GM23338 (cell line): Measurements from ENCODE around the gene TPP2. TPM values are rescaled to one million over a fixed set of nuclear protein-coding genes. Genes with fewer than 3 reads are reported as not detected.

Experiments used
- ATAC-seq: fragments of 200-7000 bp; cut with Tn5 transposase; 3 replicates; pipeline ENCODE4 v1.9.1; 2020
- DNase-seq: peaks from one replicate; pipeline ENCODE4 v3.0.0-alpha.2; 2015; ENCODE audit warnings: low spot score
- H2AFZ ChIP-seq: fragments of 200-600 bp; sonication (generic); 2 replicates; pipeline ENCODE4 v1.8.0; 2016; ENCODE audit warnings: antibody characterized with exemption, mild to moderate bottlenecking, moderate library complexity
- H3F3A ChIP-seq: fragments of 200-600 bp; sonication (generic); replicated peaks from 2 replicates; pipeline ENCODE4 v1.8.0; 2017; ENCODE audit warnings: antibody characterized with exemption, mixed run types, low read depth
- H3K27ac ChIP-seq: fragments of 200-600 bp; sonication (generic); 2 replicates; pipeline ENCODE4 v1.6.1; 2016; ENCODE audit warnings: low read depth
- H3K27me3 ChIP-seq: fragments of 200-600 bp; sonication (generic); 2 replicates; pipeline ENCODE4 v1.8.0; 2016; ENCODE audit warnings: mild to moderate bottlenecking, mixed run types, moderate library complexity; ENCODE audit not compliant: insufficient read depth
- H3K36me3 ChIP-seq: fragments of 200-600 bp; sonication (generic); 2 replicates; pipeline ENCODE4 v1.8.0; 2016; ENCODE audit warnings: mild to moderate bottlenecking; ENCODE audit not compliant: insufficient read depth
- H3K4me1 ChIP-seq: fragments of 200-600 bp; sonication (generic); 2 replicates; pipeline ENCODE4 v1.8.0; 2016; ENCODE audit warnings: mild to moderate bottlenecking, moderate library complexity; ENCODE audit not compliant: insufficient read depth
- H3K4me2 ChIP-seq: fragments of 200-600 bp; sonication (generic); 2 replicates; pipeline ENCODE4 v1.7.1; 2017; ENCODE audit warnings: mixed run types
- H3K4me3 ChIP-seq: fragments of 200-600 bp; sonication (generic); 2 replicates; pipeline ENCODE4 v1.6.1; 2016; ENCODE audit warnings: mixed run types
- H3K79me2 ChIP-seq: fragments of 200-600 bp; sonication (generic); replicated peaks from 2 replicates; pipeline ENCODE4 v1.8.0; 2017; ENCODE audit warnings: mild to moderate bottlenecking; ENCODE audit not compliant: insufficient read depth
- H3K9me2 ChIP-seq: fragments of 200-600 bp; sonication (generic); 2 replicates; pipeline ENCODE4 v1.8.0; 2017; ENCODE audit not compliant: insufficient read depth
- H4K20me1 ChIP-seq: fragments of 200-600 bp; sonication (generic); replicated peaks from 2 replicates; pipeline ENCODE4 v1.8.0; 2017; ENCODE audit warnings: mild to moderate bottlenecking; ENCODE audit not compliant: insufficient read depth
- H3K27ac Mint-ChIP-seq: 2 replicates; pipeline ENCODE4 v1.8.0; 2020; ENCODE audit warnings: inconsistent platforms, mild to moderate bottlenecking, moderate library complexity, mixed read lengths
- H3K27me3 Mint-ChIP-seq: 3 replicates; pipeline ENCODE4 v1.8.0; 2022; ENCODE audit warnings: low read depth, mild to moderate bottlenecking, moderate library complexity, mixed read lengths, inconsistent platforms; ENCODE audit not compliant: insufficient read depth, poor library complexity
- H3K36me3 Mint-ChIP-seq: 3 replicates; pipeline ENCODE4 v1.8.0; 2021; ENCODE audit warnings: low read depth, mild to moderate bottlenecking, inconsistent platforms, moderate library complexity, mixed read lengths
- H3K4me1 Mint-ChIP-seq: 3 replicates; pipeline ENCODE4 v1.8.0; 2020; ENCODE audit warnings: mild to moderate bottlenecking, inconsistent platforms, mixed read lengths
- H3K4me3 Mint-ChIP-seq: 3 replicates; pipeline ENCODE4 v1.8.0; 2021; ENCODE audit warnings: moderate library complexity, mild to moderate bottlenecking, inconsistent platforms, mixed read lengths
- H3K9me3 Mint-ChIP-seq: 3 replicates; pipeline ENCODE4 v1.8.0; 2020; ENCODE audit warnings: moderate library complexity, mild to moderate bottlenecking, inconsistent platforms, mixed read lengths
- CREB1 ChIP-seq: fragments of 250-450 bp; sonication (Bioruptor Pico); IDR thresholded peaks from 2 replicates; pipeline ENCODE4 v1.5.0; 2020; ENCODE audit warnings: low read depth, mild to moderate bottlenecking, moderate library complexity
- EZH2 ChIP-seq: fragments of 200-600 bp; sonication (generic); IDR thresholded peaks from one replicate; pipeline ENCODE4 v1.8.0; 2017; ENCODE audit warnings: antibody characterized with exemption, mild to moderate bottlenecking, low read depth; ENCODE audit not compliant: unreplicated experiment
- EZH2phosphoT487 ChIP-seq: fragments of 200-600 bp; sonication (generic); IDR thresholded peaks from one replicate; pipeline ENCODE4 v1.8.1; 2018; ENCODE audit warnings: antibody characterized with exemption; ENCODE audit not compliant: unreplicated experiment
- JUNB ChIP-seq: IDR thresholded peaks from one replicate; pipeline ENCODE4 v1.6.1; 2016; ENCODE audit warnings: antibody characterized with exemption; ENCODE audit not compliant: unreplicated experiment
- NANOG ChIP-seq: IDR thresholded peaks from 2 replicates; pipeline ENCODE4 v1.6.1; 2016; ENCODE audit warnings: antibody characterized with exemption, borderline replicate concordance
- POLR2AphosphoS5 ChIP-seq: IDR thresholded peaks from 2 replicates; pipeline ENCODE4 v1.6.1; 2016; ENCODE audit warnings: antibody characterized with exemption, low read depth
- REST ChIP-seq: IDR thresholded peaks from one replicate; pipeline ENCODE4 v1.6.1; 2018; ENCODE audit warnings: antibody characterized with exemption; ENCODE audit not compliant: unreplicated experiment
- STAT1 ChIP-seq: IDR thresholded peaks from one replicate; pipeline ENCODE4 v1.6.1; 2016; ENCODE audit warnings: antibody characterized with exemption; ENCODE audit not compliant: unreplicated experiment
- ZNF114 ChIP-seq: fragments of 250-450 bp; sonication (Bioruptor Pico); IDR thresholded peaks from 2 replicates; pipeline ENCODE4 v1.5.0; 2020; ENCODE audit warnings: mild to moderate bottlenecking, moderate library complexity
- ZNF462 ChIP-seq: fragments of 250-450 bp; sonication (Bioruptor Pico); IDR thresholded peaks from 2 replicates; pipeline ENCODE4 v1.5.0; 2020; ENCODE audit warnings: mild to moderate bottlenecking, moderate library complexity
- polyA plus RNA-seq: library from polyadenylated mRNA; unstranded; fragments of >200 nt; fragmentation: Nextera tagmentation; extraction: Ambion mirVana; gene quantifications from 2 replicates; pipeline ENCODE4 v1.2.1, GENCODE V29; 2016
- total RNA-seq: library from RNA; depleted of rRNA; stranded (reverse); fragments of >200 nt; shearing (Covaris generic); gene quantifications from 2 replicates; pipeline ENCODE4 v1.2.3, GENCODE V29; 2014
- TF ChIP-seq, protein P1 (sequence below), 2 experiments: fragments of 200-600 bp in 1 of 2; sonication (generic) in 1 of 2; conservative IDR thresholded peaks; 2 replicates each; pipeline versions ENCODE4 v1.5.1 to v1.6.1; 2016 to 2017; ENCODE audit warnings: antibody characterized with exemption in 2 of 2, low read depth in 2 of 2, mild to moderate bottlenecking in 2 of 2, moderate library complexity in 1 of 2

Gene TPP2
- total and polyA plus RNA-seq, 2 experiments from 2014 or later, result 56.6 to 111 TPM

GRCh38 chr13:102642475-102642874 lies 45.7 kb downstream of the TPP2 start (continued):
- no peak for TF ChIP-seq ZNF462
- TF ChIP-seq, protein P1, sequence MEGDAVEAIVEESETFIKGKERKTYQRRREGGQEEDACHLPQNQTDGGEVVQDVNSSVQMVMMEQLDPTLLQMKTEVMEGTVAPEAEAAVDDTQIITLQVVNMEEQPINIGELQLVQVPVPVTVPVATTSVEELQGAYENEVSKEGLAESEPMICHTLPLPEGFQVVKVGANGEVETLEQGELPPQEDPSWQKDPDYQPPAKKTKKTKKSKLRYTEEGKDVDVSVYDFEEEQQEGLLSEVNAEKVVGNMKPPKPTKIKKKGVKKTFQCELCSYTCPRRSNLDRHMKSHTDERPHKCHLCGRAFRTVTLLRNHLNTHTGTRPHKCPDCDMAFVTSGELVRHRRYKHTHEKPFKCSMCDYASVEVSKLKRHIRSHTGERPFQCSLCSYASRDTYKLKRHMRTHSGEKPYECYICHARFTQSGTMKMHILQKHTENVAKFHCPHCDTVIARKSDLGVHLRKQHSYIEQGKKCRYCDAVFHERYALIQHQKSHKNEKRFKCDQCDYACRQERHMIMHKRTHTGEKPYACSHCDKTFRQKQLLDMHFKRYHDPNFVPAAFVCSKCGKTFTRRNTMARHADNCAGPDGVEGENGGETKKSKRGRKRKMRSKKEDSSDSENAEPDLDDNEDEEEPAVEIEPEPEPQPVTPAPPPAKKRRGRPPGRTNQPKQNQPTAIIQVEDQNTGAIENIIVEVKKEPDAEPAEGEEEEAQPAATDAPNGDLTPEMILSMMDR (conservative IDR thresholded peaks at IDR 0.05; ENCODE audit: low read depth in 2 of 2), result no peak
- no peak for TF ChIP-seq STAT1
- no peak for TF ChIP-seq EZH2
- TF ChIP-seq ZNF114, result no peak

- Histone ChIP-seq H3K36me3 (peaks cover 70% of the 10 kb centered on the region), H3K4me2 (no peak overlapping the region), H3K27ac (no peak overlapping the region), H3K27me3 (no peaks in the 10 kb centered on the region), H2AFZ (no peak overlapping the region), H3K9me2 (no peaks in the 10 kb centered on the region), H3K79me2 (no peaks in the 10 kb centered on the region), H3K4me1 (no peaks in the 10 kb centered on the region), H3F3A (no peaks in the 10 kb centered on the region), H3K4me3 (no peak overlapping the region), H4K20me1 (peaks cover 6% of the 10 kb centered on the region; the same call in 1 of the 2 replicates)
- Mint-ChIP-seq H3K27ac (no peak overlapping the region), H3K36me3 (peaks cover 72% of the 10 kb centered on the region), H3K4me1 (no peaks in the 10 kb centered on the region), H3K9me3 (no peaks in the 10 kb centered on the region), H3K4me3 (no peak overlapping the region), H3K27me3 (no peaks in the 10 kb centered on the region)
- ATAC-seq (no peak), DNase-seq (no peak)
- TF ChIP-seq JUNB (no peak), NANOG (no peak), EZH2phosphoT487 (no peak), ZNF114 (no peak), REST (no peak), POLR2AphosphoS5 (no peak), CREB1 (CRISPR knock-in tag) (no peak), EZH2 (no peak)
- TF ChIP-seq, protein P1 (conservative IDR thresholded peaks at IDR 0.05; ENCODE audit: low read depth in 2 of 2), result no peak
Measured at GRCh38 chr13:102643656-102644055, 46.9 kb downstream of the TPP2 start.
